ENCODE results near the gene B3GALNT2.
"Not testable (repeated sequence)": the region's sequence is repeated elsewhere in the genome, so short reads cannot be mapped to it uniquely, and the experiment has no call there.

B3GALNT2 gene

GRCh38 chr1:235549351-235550139 lies 45.3 kb upstream of the B3GALNT2 start:
- H3K9me3 ChIP-seq (ENCODE audit: control insufficient read depth, insufficient read depth, low read depth, low read length) = no peaks in the 10 kb centered on the region
- TF ChIP-seq ZNF791 (tag by site-specific recombination; IDR thresholded peaks at IDR 0.05) (no peak), ZNF19 (tag by site-specific recombination; IDR thresholded peaks at IDR 0.05; ENCODE audit: low read depth) (no peak), ZNF530 (tag by site-specific recombination; IDR thresholded peaks at IDR 0.05; ENCODE audit: low read depth) (no peak), PRDM1 (tag by site-specific recombination; IDR thresholded peaks at IDR 0.05) (0 out of 2 replicates have a peak, but pooled peaks have one; percentile 43)
- no peak overlapping the region for H3K27ac ChIP-seq (ENCODE audit: extremely low read depth, low read depth, low read length)
- no peaks in the 10 kb centered on the region for H3K4me1 ChIP-seq (ENCODE audit: control insufficient read depth, insufficient read depth, low read length)
- CTCF ChIA-PET = interaction anchor here (0.5 to 1.0 kb wide), 6 partner anchors 49 to 1158 kb away, joined by 3 to 4 read pairs (median 3); no protein-coding TSS in a partner anchor
- POLR2A ChIA-PET = no interaction called here
- no peaks in the 10 kb centered on the region for H3K36me3 ChIP-seq (ENCODE audit: control insufficient read depth in 2 of 2, insufficient read depth in 1 of 2, low read length in 2 of 2)
- no peak overlapping the region for H3K4me3 ChIP-seq (ENCODE audit: low read depth, low read length)

DNA sequence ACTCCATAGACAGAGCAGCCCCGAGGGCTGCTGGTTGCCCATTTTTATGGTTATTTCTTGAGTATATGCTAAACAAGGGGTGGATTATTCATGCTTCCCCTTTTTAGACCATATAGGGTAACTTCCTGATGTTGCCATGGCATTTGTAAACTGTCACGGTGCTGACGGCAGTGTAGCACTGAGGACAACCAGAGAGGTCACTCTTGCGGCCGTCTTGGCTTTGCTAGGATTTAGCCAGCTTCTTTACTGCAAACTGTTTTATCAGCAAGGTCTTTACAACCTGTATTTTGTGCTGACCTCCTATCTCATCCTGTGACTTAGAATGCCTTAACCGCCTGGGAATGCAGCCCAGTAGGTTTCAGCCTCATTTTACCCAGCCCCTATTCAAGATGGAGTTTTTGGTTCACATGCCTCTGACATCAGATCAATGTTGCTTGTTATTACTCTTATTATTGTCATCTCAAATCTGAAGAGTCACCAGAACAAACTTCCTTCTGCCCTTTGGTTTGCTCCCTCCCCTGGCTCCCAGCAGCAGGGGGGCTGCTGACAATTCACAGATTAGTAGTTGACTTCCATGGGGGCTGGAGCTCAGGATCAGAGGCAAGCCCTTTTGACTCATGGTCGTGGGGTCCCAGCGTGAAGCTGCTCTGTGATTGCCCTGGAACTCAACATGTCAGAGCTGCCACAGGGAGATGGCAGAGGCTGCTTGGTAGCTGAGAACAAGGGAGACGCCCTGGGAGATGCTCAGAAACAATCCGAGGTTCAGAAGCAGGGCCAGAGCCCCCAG lies 42.3 kb upstream of the B3GALNT2 start:
- H3K9me3 ChIP-seq (ENCODE audit: control insufficient read depth, insufficient read depth, low read depth, low read length); H3K36me3 ChIP-seq (ENCODE audit: control insufficient read depth in 2 of 2, insufficient read depth in 1 of 2, low read length in 2 of 2); H3K4me1 ChIP-seq (ENCODE audit: control insufficient read depth, insufficient read depth, low read length); POLR2A ChIA-PET; H3K27ac ChIP-seq (ENCODE audit: extremely low read depth, low read depth, low read length); H3K4me3 ChIP-seq (ENCODE audit: low read depth, low read length): not testable (repeated sequence)
- TF ChIP-seq ZIC2 (tag by site-specific recombination; IDR thresholded peaks at IDR 0.05) = peak; percentile 53
- CTCF ChIA-PET = interaction anchor here (0.6 to 0.8 kb wide), 2 partner anchors 122 to 236 kb away, joined by 4 to 6 read pairs; no protein-coding TSS in a partner anchor

DNA sequence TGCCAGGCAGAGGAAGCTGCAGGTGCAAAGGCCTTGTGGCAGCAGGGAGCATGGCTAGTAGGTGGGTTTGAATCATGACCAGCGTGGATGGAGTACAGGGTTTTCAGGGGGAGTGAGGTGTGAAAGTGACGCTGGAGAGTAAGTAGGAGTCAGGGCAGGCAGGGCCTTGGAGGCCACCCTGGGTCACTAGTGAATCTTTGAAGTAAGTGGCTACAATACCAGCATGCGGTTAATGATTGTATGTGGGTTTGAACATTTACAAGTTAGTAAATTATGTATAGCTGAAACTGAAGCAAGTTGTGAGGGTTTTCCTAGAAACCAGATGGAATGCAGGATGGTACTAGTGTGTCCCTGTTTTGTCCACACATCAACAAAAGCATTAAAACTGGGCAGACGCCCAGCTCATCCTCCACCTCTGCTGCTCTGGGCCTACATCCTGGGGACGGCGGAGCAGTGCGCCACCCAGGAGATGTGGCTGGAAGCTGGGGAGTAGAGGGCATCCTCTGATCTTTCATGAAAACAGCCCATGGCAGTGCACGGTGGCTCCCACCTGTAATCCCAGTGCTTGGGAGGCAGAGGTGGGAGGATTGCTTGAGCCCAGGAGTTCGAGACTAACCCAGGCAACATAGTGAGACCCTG lies 41.2 kb upstream of the B3GALNT2 start:
- ChIA-PET CTCF (interaction anchor here (0.8 to 1.5 kb wide), 2 partner anchors 12 to 237 kb away, joined by 4 to 5 read pairs; no protein-coding TSS in a partner anchor), POLR2A (no interaction called here)

DNA sequence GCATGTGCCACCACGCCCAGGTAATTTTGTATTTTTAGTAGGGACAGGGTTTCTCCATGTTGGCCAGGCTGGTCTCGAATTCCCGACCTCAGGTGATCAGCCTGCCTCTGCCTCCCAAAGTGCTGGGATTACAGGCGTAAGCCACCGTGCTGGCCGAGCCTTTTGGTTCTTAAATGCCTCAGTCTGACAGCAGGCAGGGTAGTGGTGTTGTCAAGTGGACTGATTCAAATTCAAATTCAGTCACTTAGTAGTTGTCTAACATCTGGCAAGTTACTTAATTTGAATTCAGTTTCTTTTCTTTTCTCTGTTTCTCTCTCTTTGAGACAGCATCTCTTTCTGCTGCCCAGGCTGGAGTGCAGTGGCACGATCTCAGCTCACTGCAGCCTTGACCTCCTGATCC lies 38.6 kb upstream of the B3GALNT2 start:
- H3K4me1 ChIP-seq (ENCODE audit: control insufficient read depth, insufficient read depth, low read length); H3K27ac ChIP-seq (ENCODE audit: extremely low read depth, low read depth, low read length); H3K9me3 ChIP-seq (ENCODE audit: control insufficient read depth, insufficient read depth, low read depth, low read length); H3K36me3 ChIP-seq (ENCODE audit: control insufficient read depth in 2 of 2, insufficient read depth in 1 of 2, low read length in 2 of 2); H3K4me3 ChIP-seq (ENCODE audit: low read depth, low read length): not testable (repeated sequence)
- POLR2A ChIA-PET = interaction anchor here (0.7 kb wide), 2 partner anchors 12 to 168 kb away, joined by 6 read pairs; no protein-coding TSS in a partner anchor
- CTCF ChIA-PET = interaction anchor here (0.5 to 2.1 kb wide), 2 partner anchors 12 to 394 kb away, joined by 3 to 8 read pairs; no protein-coding TSS in a partner anchor

More for the DNA sequence above, 41.2 kb upstream of the B3GALNT2 start:
- no peak for TF ChIP-seq ZNF768 (tag by site-specific recombination; IDR thresholded peaks at IDR 0.05)
- TF ChIP-seq ZNF623 (tag by site-specific recombination; IDR thresholded peaks at IDR 0.05) = peak; percentile 49
- Histone ChIP-seq H3K4me1 (ENCODE audit: control insufficient read depth, insufficient read depth, low read length) (no peaks in the 10 kb centered on the region), H3K4me3 (ENCODE audit: low read depth, low read length) (no peak overlapping the region), H3K27ac (ENCODE audit: extremely low read depth, low read depth, low read length) (no peak overlapping the region), H3K9me3 (ENCODE audit: control insufficient read depth, insufficient read depth, low read depth, low read length) (no peaks in the 10 kb centered on the region), H3K36me3 (ENCODE audit: control insufficient read depth in 2 of 2, insufficient read depth in 1 of 2, low read length in 2 of 2) (no peaks in the 10 kb centered on the region)

- TF ChIP-seq PRDM1 (tag by site-specific recombination; IDR thresholded peaks at IDR 0.05) = peak; percentile 95
- TF ChIP-seq, protein P1, sequence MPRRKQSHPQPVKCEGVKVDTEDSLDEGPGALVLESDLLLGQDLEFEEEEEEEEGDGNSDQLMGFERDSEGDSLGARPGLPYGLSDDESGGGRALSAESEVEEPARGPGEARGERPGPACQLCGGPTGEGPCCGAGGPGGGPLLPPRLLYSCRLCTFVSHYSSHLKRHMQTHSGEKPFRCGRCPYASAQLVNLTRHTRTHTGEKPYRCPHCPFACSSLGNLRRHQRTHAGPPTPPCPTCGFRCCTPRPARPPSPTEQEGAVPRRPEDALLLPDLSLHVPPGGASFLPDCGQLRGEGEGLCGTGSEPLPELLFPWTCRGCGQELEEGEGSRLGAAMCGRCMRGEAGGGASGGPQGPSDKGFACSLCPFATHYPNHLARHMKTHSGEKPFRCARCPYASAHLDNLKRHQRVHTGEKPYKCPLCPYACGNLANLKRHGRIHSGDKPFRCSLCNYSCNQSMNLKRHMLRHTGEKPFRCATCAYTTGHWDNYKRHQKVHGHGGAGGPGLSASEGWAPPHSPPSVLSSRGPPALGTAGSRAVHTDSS (tag by site-specific recombination; IDR thresholded peaks at IDR 0.05) = peak; percentile 81
- TF ChIP-seq GLIS1 (tag by site-specific recombination; IDR thresholded peaks at IDR 0.05) = no peak
- TF ChIP-seq WT1 (tag by site-specific recombination; IDR thresholded peaks at IDR 0.05) = no peak
- H3K4me3 ChIP-seq (ENCODE audit: low read depth, low read length) = no peak overlapping the region
- no peaks in the 10 kb centered on the region for H3K4me1 ChIP-seq (ENCODE audit: control insufficient read depth, insufficient read depth, low read length)
- no peaks in the 10 kb centered on the region for H3K9me3 ChIP-seq (ENCODE audit: control insufficient read depth, insufficient read depth, low read depth, low read length)
- no peaks in the 10 kb centered on the region for H3K36me3 ChIP-seq (ENCODE audit: control insufficient read depth in 2 of 2, insufficient read depth in 1 of 2, low read length in 2 of 2)
- H3K27ac ChIP-seq (ENCODE audit: extremely low read depth, low read depth, low read length) = no peak overlapping the region
- POLR2A ChIA-PET = interaction anchor here (0.5 kb wide), 1 partner anchor 70 kb away, joined by 4 read pairs; no protein-coding TSS in a partner anchor
- CTCF ChIA-PET = interaction anchor here (0.6 to 1.0 kb wide), 2 partner anchors 20 to 29 kb away, joined by 4 read pairs; no protein-coding TSS in a partner anchor
Measured at GRCh38 chr1:235533476-235534168, 29.4 kb upstream of the B3GALNT2 start.
